ENCODE results near the gene LSM2. TPM values are rescaled to one million over a fixed set of nuclear protein-coding genes. Genes with fewer than 3 reads are reported as not detected.

LSM2 gene
- total and polyA plus RNA-seq, 9 of the 15 experiments (the other 6 are each of a cell fraction or from before 2014, with no cell fraction given) = 154 to 407 (median 223) TPM

DNA sequence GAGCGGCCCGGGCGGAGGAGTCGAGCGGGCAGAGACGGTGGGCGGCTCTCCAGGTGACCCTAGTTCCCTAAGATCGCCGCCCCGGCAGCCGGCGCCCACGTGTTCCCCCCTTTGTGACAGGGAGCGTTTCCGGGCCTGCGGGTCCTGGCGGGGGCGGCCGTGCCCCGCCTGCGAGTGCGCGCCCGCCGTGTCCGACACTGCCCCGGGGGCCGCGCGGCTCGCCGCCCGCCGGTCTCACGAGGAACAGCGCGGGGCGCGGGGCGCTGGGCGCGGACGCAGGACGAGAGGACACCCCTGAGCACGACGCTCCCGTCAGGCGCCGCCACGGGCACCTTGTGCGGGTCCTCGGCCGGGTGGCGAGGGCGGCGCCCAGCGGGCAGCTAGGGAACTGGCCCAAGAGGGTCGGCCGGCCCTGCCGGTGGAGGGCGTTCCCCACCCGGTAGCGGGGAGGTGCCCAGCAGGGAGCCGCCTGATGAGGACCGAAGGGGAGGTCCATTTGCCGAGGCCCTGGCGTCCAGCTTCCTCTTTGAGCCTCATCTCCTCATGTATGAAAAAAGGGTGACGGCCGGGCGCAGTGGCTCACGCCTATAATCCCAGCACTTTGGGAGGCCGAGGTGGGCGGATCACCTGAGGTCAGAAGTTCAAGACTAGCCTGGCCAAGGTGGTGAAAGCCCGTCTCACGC is 11.0 kb downstream of the LSM2 start, which contains the start of gene VARS1 (continued):
- TF ChIP-seq, protein P1, sequence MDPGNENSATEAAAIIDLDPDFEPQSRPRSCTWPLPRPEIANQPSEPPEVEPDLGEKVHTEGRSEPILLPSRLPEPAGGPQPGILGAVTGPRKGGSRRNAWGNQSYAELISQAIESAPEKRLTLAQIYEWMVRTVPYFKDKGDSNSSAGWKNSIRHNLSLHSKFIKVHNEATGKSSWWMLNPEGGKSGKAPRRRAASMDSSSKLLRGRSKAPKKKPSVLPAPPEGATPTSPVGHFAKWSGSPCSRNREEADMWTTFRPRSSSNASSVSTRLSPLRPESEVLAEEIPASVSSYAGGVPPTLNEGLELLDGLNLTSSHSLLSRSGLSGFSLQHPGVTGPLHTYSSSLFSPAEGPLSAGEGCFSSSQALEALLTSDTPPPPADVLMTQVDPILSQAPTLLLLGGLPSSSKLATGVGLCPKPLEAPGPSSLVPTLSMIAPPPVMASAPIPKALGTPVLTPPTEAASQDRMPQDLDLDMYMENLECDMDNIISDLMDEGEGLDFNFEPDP (CRISPR knock-in tag; IDR thresholded peaks at IDR 0.05) = peak; percentile 69; the same call in 1 of the 2 replicates
- TF ChIP-seq ESRRA (IDR thresholded peaks at IDR 0.05; ENCODE audit: borderline replicate concordance, low read depth) = peak; percentile 93
- TF ChIP-seq SMARCA4 (IDR thresholded peaks at IDR 0.05) = no peak; the same call in none of the 2 replicates
- TF ChIP-seq TAL1 (IDR thresholded peaks at IDR 0.05) = no peak
- TF ChIP-seq BMI1 (IDR thresholded peaks at IDR 0.05; ENCODE audit: low read length) = no peak; the same call in 1 of the 2 replicates
- TF ChIP-seq MAZ (CRISPR knock-in tag; conservative IDR thresholded peaks at IDR 0.05 in 1 of 2, IDR thresholded peaks at IDR 0.05 in 1 of 2) = peak; percentile 95 to 99
- TF ChIP-seq SMC3 (conservative IDR thresholded peaks at IDR 0.05; ENCODE audit: insufficient read depth, low read depth, low read length) = peak; percentile 95; the same call in 1 of the 2 replicates
- 0 out of 2 replicates have a peak, but pooled peaks have one; percentile 48 for TF ChIP-seq TCF7L2 (IDR thresholded peaks at IDR 0.05; ENCODE audit: low read depth, low read length)
- TF ChIP-seq ZSCAN29 (IDR thresholded peaks at IDR 0.05) = peak; percentile 73; the same call in 1 of the 2 replicates
- no peak for TF ChIP-seq RBM17 (IDR thresholded peaks at IDR 0.05; ENCODE audit: borderline replicate concordance, low read depth, low read length)
- TF ChIP-seq DIDO1 (tag; IDR thresholded peaks at IDR 0.05; ENCODE audit: low read depth) = peak; percentile 15; the same call in 1 of the 2 replicates
- TF ChIP-seq RBM34 (IDR thresholded peaks at IDR 0.05; ENCODE audit: borderline replicate concordance, insufficient read depth, low read length) = no peak
- no peak for TF ChIP-seq RBM15 (IDR thresholded peaks at IDR 0.05; ENCODE audit: insufficient read depth, low read length)
- TF ChIP-seq, protein P2, sequence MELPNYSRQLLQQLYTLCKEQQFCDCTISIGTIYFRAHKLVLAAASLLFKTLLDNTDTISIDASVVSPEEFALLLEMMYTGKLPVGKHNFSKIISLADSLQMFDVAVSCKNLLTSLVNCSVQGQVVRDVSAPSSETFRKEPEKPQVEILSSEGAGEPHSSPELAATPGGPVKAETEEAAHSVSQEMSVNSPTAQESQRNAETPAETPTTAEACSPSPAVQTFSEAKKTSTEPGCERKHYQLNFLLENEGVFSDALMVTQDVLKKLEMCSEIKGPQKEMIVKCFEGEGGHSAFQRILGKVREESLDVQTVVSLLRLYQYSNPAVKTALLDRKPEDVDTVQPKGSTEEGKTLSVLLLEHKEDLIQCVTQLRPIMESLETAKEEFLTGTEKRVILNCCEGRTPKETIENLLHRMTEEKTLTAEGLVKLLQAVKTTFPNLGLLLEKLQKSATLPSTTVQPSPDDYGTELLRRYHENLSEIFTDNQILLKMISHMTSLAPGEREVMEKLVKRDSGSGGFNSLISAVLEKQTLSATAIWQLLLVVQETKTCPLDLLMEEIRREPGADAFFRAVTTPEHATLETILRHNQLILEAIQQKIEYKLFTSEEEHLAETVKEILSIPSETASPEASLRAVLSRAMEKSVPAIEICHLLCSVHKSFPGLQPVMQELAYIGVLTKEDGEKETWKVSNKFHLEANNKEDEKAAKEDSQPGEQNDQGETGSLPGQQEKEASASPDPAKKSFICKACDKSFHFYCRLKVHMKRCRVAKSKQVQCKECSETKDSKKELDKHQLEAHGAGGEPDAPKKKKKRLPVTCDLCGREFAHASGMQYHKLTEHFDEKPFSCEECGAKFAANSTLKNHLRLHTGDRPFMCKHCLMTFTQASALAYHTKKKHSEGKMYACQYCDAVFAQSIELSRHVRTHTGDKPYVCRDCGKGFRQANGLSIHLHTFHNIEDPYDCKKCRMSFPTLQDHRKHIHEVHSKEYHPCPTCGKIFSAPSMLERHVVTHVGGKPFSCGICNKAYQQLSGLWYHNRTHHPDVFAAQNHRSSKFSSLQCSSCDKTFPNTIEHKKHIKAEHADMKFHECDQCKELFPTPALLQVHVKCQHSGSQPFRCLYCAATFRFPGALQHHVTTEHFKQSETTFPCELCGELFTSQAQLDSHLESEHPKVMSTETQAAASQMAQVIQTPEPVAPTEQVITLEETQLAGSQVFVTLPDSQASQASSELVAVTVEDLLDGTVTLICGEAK (IDR thresholded peaks at IDR 0.05) = no peak; the same call in 1 of the 2 replicates
- TF ChIP-seq, protein P2 (CRISPR knock-in tag; IDR thresholded peaks at IDR 0.05) = no peak
- TF ChIP-seq ZBTB7A (IDR thresholded peaks at IDR 0.05; ENCODE audit: borderline replicate concordance, control insufficient read depth, low read depth, low read length) = peak; percentile 99
- TF ChIP-seq ZNF696 (CRISPR knock-in tag; conservative IDR thresholded peaks at IDR 0.05) = no peak
- peak; percentile 25; the same call in 1 of the 2 replicates for TF ChIP-seq RAD51 (IDR thresholded peaks at IDR 0.05; ENCODE audit: borderline replicate concordance, low read depth)
